Common myeloid progenitor, CD34-positive (primary cell): ENCODE measurements around the gene ADAT3.
A peak's percentile ranks its signal among the peaks of the same experiment; 100 is the strongest.

ENCODE experiments used
- CTCF ChIA-PET: fragments of 350-600 bp; sonication (Branson Sonifier 250); formaldehyde crosslinking; loops from one replicate; lab custom pipeline; 2021; ENCODE audit warnings: antibody characterized with exemption; lab: Charles Lee
- POLR2A ChIA-PET: fragments of 350-600 bp; sonication (Branson Sonifier 250); formaldehyde crosslinking; loops from one replicate; lab custom pipeline; 2021; ENCODE audit warnings: antibody characterized with exemption; lab: Charles Lee
- DNase-seq, 3 donors: peaks; one replicate each; pipeline versions ENCODE4 v3.0.0 to v3.0.0-alpha.2; 2013
- H3K27ac ChIP-seq, 2 experiments: 1 replicate in 1 of 2; 2 replicates in 1 of 2; pipeline ENCODE4 v1.7.0; 2013; ENCODE audit warnings: inconsistent platforms in 2 of 2, low read length in 2 of 2, mild to moderate bottlenecking in 2 of 2, low read depth in 1 of 2, moderate library complexity in 1 of 2; ENCODE audit not compliant: severe bottlenecking in 2 of 2, insufficient read depth in 1 of 2, poor library complexity in 1 of 2
- H3K27me3 ChIP-seq, 5 experiments: replicated peaks in 2 of 5; 1 replicate in 3 of 5; 2 replicates in 2 of 5; pipeline versions ENCODE4 v1.6.1 to v1.7.0; 2013; ENCODE audit warnings: low read length in 4 of 5, mild to moderate bottlenecking in 2 of 5, moderate library complexity in 2 of 5, inconsistent platforms in 1 of 5; ENCODE audit not compliant: insufficient read depth in 5 of 5, control insufficient read depth in 4 of 5
- H3K36me3 ChIP-seq, 4 experiments: 1 replicate in 2 of 4; 2 replicates in 2 of 4; pipeline versions ENCODE4 v1.6.1 to v1.7.0; 2013; ENCODE audit warnings: low read length in 3 of 4, control low read depth in 1 of 4, mild to moderate bottlenecking in 1 of 4; ENCODE audit not compliant: control insufficient read depth in 4 of 4, insufficient read depth in 4 of 4
- H3K4me1 ChIP-seq, 4 experiments: 1 replicate in 3 of 4; 2 replicates in 1 of 4; pipeline versions ENCODE4 v1.6.1 to v1.7.1; 2013; ENCODE audit warnings: low read length in 3 of 4, mild to moderate bottlenecking in 3 of 4, control low read depth in 1 of 4, inconsistent platforms in 1 of 4, moderate library complexity in 1 of 4; ENCODE audit not compliant: control insufficient read depth in 4 of 4, insufficient read depth in 4 of 4; ENCODE audit errors: control extremely low read depth in 1 of 4
- H3K4me3 ChIP-seq, 7 experiments: 1 replicate in 4 of 7; 2 replicates in 3 of 7; pipeline versions ENCODE4 v1.5.1 to v1.7.0; 2013; ENCODE audit warnings: mild to moderate bottlenecking in 7 of 7, low read length in 6 of 7, moderate library complexity in 6 of 7, inconsistent platforms in 2 of 7, low read depth in 2 of 7, control low read depth in 1 of 7; ENCODE audit not compliant: insufficient read depth in 4 of 7, control insufficient read depth in 1 of 7; ENCODE audit errors: extremely low read depth in 1 of 7
- H3K9me3 ChIP-seq, 5 experiments: 1 replicate in 4 of 5; 2 replicates in 1 of 5; pipeline versions ENCODE4 v1.6.1 to v1.7.1; 2013; ENCODE audit warnings: low read length in 4 of 5, mild to moderate bottlenecking in 2 of 5, inconsistent platforms in 1 of 5, low read depth in 1 of 5, moderate library complexity in 1 of 5; ENCODE audit not compliant: control insufficient read depth in 4 of 5, insufficient read depth in 2 of 5; ENCODE audit errors: control extremely low read depth in 1 of 5
- WGBS: methylation state at CpG from one replicate; pipeline ENCODE4 v1.1.5; 2013; ENCODE audit not compliant: insufficient coverage; 5-methylcytosine and 5-hydroxymethylcytosine counted together

ADAT3 gene

DNA sequence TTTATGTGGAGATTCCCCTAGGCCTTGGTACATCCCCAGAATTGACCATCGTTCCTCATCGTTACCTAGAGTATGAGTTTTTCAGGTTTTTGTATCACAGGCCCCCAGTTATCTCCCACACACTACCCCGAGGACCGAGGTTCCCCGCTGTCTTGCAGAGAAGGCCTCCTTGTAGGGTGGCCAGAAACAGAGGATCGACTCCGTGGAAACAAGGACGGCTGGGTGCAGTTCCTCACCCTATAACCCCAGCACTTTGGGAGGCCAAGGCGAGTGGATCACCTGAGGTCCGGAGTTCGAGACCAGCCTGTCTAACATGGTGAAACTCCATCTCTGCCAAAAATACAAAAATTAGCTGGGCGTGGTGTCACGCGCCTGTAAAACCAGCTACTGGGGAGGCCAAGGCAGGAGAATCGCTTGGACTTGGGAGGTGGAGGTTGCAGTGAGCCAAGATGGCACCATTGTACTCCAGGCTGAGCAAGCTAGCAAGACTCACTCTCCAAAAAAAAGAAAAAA, 720 bp downstream of the ADAT3 start:
- Histone ChIP-seq H3K4me1 (peaks cover 2 to 60% (median 51%) of the 10 kb centered on the region in 4 experiments), H3K27me3 (no peaks in the 10 kb centered on the region), H3K27ac (peak overlapping the region in 1 of 2 experiments; percentile 79), H3K36me3 (peaks cover 0 to 4% (median 1%) of the 10 kb centered on the region in 4 experiments), H3K9me3 (no peaks in the 10 kb centered on the region), H3K4me3 (peak overlapping the region; percentile 49 to 81 (median 74))
- DNase-seq, result no peak
- WGBS, result 82% methylated on average over 11 of the region's 15 CpGs
- CTCF ChIA-PET, result interaction anchor here (1.5 kb wide), 1 partner anchor 20 kb away, joined by 3 read pairs; no protein-coding TSS in a partner anchor
- POLR2A ChIA-PET, result interaction anchor here (1.0 to 2.0 kb wide), 2 partner anchors 36 to 48 kb away, joined by 3 to 4 read pairs; no protein-coding TSS in a partner anchor

DNA sequence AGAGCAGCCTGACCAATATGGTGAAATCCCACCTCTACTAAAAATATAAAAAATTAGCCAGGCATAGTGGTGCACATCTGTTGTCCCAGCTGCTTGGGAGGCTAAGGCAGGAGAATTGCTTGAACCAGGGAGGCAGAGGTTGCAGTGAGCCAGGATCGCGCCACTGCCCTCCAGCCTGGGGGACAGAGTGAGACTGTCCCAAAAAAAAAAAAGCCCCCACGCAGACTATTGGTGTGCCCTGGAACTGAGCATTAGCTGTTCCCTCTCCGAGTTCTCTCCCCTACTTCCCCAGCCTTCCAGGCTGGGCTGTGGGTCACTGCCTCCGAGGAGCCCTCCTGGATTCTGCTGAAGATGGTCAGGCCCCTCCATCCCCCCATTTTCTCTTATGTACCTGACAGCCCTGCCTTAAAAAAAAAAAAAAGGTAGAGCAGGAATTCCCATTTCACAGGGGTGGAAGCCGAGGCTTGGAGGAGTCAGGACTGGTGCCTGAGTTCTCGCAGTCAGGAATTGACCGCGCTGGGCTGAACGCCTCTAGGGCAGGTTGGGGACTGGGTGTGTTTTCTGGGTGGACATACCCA, 1.9 kb downstream of the ADAT3 start:
- CTCF ChIA-PET, result interaction anchor here (0.6 to 1.5 kb wide), 2 partner anchors 19 to 353 kb away, joined by 3 read pairs; no protein-coding TSS in a partner anchor
- H3K27ac ChIP-seq, result no peak overlapping the region
- POLR2A ChIA-PET, result no interaction called here
- peaks cover 0 to 8% (median 1%) of the 10 kb centered on the region in 4 experiments for H3K36me3 ChIP-seq
- no peaks in the 10 kb centered on the region for H3K27me3 ChIP-seq
- H3K4me1 ChIP-seq, result peaks cover 2 to 60% (median 51%) of the 10 kb centered on the region in 4 experiments
- H3K4me3 ChIP-seq, result no peak overlapping the region
- 86% methylated on average over 7 of the region's 10 CpGs for WGBS
- DNase-seq, result no peak
- no peaks in the 10 kb centered on the region for H3K9me3 ChIP-seq

DNA sequence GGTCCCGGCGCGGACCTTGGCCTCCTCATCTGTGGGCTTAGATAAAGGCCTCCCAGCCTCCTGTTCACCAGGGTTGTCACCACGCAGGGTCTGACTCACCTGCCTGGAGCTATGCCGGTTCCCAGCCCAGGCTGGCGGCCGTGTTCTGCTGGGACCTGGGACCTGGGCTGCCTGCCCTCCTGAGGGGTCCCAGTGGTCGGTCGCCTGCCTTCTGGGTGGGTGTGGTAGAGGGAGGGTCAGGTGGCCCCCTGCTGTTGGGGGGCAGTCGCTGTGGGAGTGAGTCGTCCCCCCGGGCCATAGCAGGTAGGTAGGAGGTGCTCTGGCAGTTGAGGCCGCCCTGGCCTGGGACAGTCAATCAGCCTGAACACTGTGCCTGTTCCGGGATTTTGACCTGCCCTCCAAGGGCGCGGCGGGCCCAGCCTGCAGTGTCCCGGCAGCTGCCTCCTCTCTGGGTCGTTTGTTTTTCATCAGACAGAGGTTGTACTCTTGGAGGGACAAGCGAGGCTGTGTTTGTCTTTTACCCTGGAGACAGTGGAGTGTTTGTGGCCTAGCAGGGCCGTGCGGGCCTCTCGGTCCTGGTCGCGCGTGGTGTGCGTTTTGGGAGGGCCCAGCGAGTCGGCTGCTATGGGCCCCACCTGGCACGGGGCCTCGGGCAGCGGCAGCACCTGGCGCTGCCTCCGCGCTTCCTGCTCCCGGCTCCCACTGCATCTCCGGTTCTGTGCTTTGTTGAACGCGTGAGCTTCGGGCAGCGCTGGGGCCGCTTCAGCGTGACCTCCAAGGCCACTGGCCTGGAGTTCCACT, 2.6 kb downstream of the ADAT3 start:
- 96% methylated on average over 31 of the region's 43 CpGs for WGBS
- no peak for DNase-seq
- peaks cover 2 to 59% (median 49%) of the 10 kb centered on the region in 4 experiments for H3K4me1 ChIP-seq
- ChIA-PET CTCF (interaction anchor here (1.7 kb wide), 1 partner anchor 10 kb away, joined by 3 read pairs; no protein-coding TSS in a partner anchor), POLR2A (no interaction called here)
- peaks cover 0 to 14% (median 6%) of the 10 kb centered on the region in 4 experiments for H3K36me3 ChIP-seq
- H3K27me3 ChIP-seq, result no peaks in the 10 kb centered on the region
- H3K4me3 ChIP-seq, result no peak overlapping the region
- H3K27ac ChIP-seq, result no peak overlapping the region
- H3K9me3 ChIP-seq, result no peaks in the 10 kb centered on the region

DNA sequence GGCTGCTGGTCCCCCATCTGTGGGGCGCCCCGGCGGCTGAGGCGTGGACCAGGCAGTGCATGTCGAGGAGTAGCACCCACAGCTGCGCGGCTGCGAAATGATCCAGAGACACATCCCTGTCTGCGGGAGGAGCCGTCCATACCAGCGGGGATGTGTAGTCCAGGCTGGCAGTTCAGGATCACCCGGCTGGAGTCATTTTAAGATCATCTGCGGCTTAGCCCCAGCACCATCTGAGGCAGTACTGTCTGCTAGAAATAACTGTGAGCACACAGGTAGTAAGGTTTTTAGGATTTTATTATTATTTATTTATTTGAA, 3.1 kb downstream of the ADAT3 start:
- ChIA-PET POLR2A (no interaction called here), CTCF (interaction anchor here (1.7 kb wide), 1 partner anchor 10 kb away, joined by 3 read pairs; no protein-coding TSS in a partner anchor)
- no peak for DNase-seq
- Histone ChIP-seq H3K27me3 (no peaks in the 10 kb centered on the region), H3K27ac (no peak overlapping the region), H3K36me3 (peaks cover 0 to 20% (median 9%) of the 10 kb centered on the region in 4 experiments), H3K9me3 (no peaks in the 10 kb centered on the region), H3K4me3 (no peak overlapping the region), H3K4me1 (peaks cover 2 to 53% (median 45%) of the 10 kb centered on the region in 4 experiments)
- whole genome bisulfite sequencing, result 96% methylated on average over 12 of the region's 13 CpGs

DNA sequence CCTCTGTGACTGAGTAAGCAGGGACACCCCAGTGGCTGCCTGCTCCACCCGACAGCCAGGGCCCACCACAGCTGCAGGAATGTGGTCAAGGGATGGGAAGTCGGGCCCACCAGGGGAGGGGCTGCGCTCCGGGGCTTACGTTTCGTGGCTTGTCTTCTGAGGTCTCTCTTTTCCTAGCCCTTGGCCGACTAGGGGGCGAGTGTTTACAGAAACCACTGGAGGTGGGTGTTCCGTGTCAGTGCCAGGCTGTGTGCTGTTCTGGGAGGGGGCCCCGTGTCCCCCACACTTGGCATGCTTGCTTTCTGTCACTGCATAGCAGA, 4.5 kb downstream of the ADAT3 start:
- ChIA-PET POLR2A (interaction anchor here (0.6 kb wide), 1 partner anchor 20 kb away, joined by 3 read pairs; no protein-coding TSS in a partner anchor), CTCF (interaction anchor here (1.2 kb wide), 1 partner anchor 12 kb away, joined by 3 read pairs; no protein-coding TSS in a partner anchor)
- Histone ChIP-seq H3K4me3 (peak overlapping the region in 4 of 7 experiments; percentile 11 to 44 (median 36)), H3K4me1 (peaks cover 0 to 39% (median 32%) of the 10 kb centered on the region in 4 experiments), H3K27ac (no peak overlapping the region), H3K9me3 (no peaks in the 10 kb centered on the region), H3K27me3 (no peaks in the 10 kb centered on the region), H3K36me3 (peaks cover 0 to 34% (median 15%) of the 10 kb centered on the region in 4 experiments)
- DNase-seq, result peak in 2 of 3 donors; percentile 77 to 78
- WGBS, result 11% methylated on average over 9 of the region's 10 CpGs

DNA sequence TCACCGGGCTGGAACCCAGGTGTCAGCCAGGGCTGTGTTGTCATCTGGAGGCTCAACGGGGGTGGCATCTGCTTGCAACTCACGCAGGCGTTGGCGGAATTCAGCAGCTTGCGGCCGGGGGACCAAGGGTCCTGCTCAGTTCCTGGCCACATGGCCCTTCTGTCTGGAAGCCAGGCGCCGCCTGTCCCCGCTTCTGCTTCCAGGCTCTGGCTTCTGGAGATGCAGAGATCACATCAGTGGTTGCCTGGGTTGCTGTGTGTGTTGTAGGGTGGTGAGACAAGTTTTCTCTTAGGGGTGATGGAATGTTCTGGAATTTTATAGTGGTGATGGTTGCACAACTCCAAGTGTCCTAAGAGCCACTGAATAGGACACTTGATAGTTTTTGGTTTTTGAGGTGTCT, 5.0 kb downstream of the ADAT3 start:
- CTCF ChIA-PET, result interaction anchor here (0.5 to 1.2 kb wide), 3 partner anchors 12 to 44 kb away, joined by 3 to 4 read pairs (median 3); no protein-coding TSS in a partner anchor
- peaks cover 0 to 37% (median 31%) of the 10 kb centered on the region in 4 experiments for H3K4me1 ChIP-seq
- H3K36me3 ChIP-seq, result peaks cover 0 to 39% (median 17%) of the 10 kb centered on the region in 4 experiments
- DNase-seq, result peak in 2 of 3 donors; percentile 66 to 70
- WGBS, result 95% methylated on average over 10 of the region's 10 CpGs
- no peak overlapping the region for H3K27ac ChIP-seq
- H3K4me3 ChIP-seq, result peak overlapping the region in 2 of 7 experiments; percentile 30 to 44
- H3K27me3 ChIP-seq, result no peaks in the 10 kb centered on the region
- POLR2A ChIA-PET, result interaction anchor here (0.6 kb wide), 1 partner anchor 20 kb away, joined by 3 read pairs; no protein-coding TSS in a partner anchor
- H3K9me3 ChIP-seq, result no peaks in the 10 kb centered on the region
